NCI-H460 (cell line): Measurements from ENCODE around the gene OPRL1. TPM values are rescaled to one million over a fixed set of nuclear protein-coding genes. Genes with fewer than 3 reads are reported as not detected.

ENCODE experiments used
- DNase-seq: peaks from one replicate; pipeline ENCODE4 v3.0.0-alpha.2; 2016; ENCODE audit warnings: low read depth; ENCODE audit errors: extremely low read depth
- total RNA-seq: library from RNA; depleted of rRNA; stranded (reverse); fragments of >200 nt; shearing (Covaris generic); gene quantifications from 2 replicates; pipeline ENCODE4 v1.2.3, GENCODE V29; 2014

The OPRL1 gene
- total RNA-seq, 1 experiment from 2014 or later, result 0.32 TPM

- DNase-seq, result no peak
These were observed 38.2 kb upstream of the OPRL1 start for GRCh38 chr20:64041781-64042053.

- no peak for DNase-seq
These were observed 37.7 kb upstream of the OPRL1 start for GRCh38 chr20:64042054-64042781.

DNA sequence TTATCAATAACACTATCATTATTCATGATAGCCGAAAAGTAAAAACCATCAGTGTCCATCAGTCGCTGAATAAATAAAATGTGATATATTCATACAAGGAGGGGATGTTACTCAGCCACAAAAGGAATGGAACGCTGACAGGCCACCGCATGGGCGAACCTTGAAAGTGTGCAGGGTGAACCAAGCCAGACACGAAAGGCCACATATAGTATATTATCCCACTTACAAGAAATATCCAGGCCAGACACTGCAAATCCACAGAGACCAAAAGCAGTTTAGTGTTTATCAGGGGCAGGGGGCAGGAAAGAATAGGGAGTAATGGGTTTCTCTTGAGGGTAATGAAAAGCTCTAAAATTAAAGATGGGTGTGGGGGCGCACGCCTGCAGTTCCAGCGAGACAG lies 36.1 kb upstream of the OPRL1 start:
- no peak for DNase-seq

GRCh38 chr20:64044484-64045247 lies 35.2 kb upstream of the OPRL1 start:
- peak; percentile 74 for DNase-seq

- no peak for DNase-seq
These were observed 34.4 kb upstream of the OPRL1 start for GRCh38 chr20:64045346-64046011.

DNA sequence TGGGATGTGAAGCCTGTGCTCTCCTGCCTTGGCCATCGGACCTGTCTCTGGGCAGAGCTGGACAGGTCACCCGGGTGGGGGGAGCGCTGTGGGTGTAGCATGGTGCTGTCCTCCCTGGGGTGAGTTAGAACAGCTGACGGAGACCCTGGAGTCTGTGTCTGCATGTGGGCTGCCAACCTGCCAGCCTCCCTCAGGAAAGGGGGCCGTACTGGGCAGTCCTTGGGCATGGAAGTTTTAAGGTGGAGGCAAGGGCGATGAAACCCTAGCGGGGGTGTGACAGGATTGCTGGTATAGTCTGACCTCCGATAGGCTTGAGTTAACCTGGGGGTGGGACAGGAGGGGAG lies 32.9 kb upstream of the OPRL1 start:
- DNase-seq, result no peak

DNA sequence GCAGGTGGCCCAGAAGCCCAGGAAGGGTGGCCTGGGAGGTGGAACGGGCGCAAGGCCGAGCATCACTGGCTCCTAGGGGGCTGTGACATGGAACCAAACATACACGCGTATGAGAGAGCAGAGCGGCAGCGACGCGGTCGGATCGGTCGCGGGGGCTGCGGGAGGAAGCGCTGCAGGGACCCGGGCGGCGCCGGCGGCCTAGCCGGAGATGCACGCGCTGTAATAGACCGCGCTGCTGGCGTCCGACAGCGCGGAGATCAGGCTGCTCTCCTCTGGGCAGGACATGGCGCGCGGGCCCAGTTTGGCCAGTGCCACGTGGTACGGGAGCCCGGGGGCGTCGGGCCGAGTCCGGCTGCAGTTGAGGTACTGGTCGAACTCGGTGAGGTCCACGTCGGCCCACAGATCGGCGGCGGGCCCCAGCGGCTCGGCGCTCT lies 31.9 kb upstream of the OPRL1 start:
- no peak for DNase-seq

DNA sequence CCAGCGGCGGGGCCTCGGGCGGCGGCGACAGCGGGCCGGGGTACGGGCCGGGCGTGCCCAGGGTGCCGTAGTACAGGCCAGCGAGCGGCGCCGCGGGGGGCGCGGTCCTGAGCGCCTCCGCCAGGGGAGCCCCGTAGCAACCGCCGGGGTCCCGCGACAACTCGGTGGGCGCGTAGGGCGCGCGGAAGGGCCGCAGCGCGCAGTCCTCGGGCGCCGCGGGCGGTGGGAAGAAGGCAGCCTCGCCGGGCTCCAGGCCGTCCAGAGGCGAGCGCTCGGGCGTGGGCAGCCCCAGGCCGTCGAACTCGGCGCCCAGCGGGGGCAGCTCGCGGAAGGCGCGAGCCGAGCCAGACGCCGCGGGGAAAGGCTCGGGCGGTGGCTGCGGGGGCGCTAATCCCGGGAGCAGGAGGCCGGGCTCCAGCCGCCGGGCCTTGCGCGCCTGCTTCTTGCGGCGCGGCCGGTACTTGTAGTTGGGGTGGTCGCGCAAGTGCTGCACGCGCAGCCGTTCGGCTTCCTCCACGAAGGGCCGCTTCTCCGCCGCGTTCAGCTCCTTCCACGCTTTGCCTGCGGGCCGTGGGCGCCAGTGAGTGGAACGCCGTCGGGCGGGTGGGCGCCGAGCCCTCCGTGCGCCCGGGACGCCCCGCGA lies 31.4 kb upstream of the OPRL1 start:
- no peak for DNase-seq

- DNase-seq, result no peak
These were observed 30.6 kb upstream of the OPRL1 start, which contains the start of gene SOX18 for GRCh38 chr20:64049060-64049877. Gene SOX18, minus strand, starts transcription at chr20:64049639. Its CDS starts 123 bp downstream, at chr20:64049516.

GRCh38 chr20:64049878-64050260 lies 30.0 kb upstream of the OPRL1 start:
- DNase-seq, result no peak

GRCh38 chr20:64050261-64051032 lies 29.4 kb upstream of the OPRL1 start:
- DNase-seq, result no peak

DNA sequence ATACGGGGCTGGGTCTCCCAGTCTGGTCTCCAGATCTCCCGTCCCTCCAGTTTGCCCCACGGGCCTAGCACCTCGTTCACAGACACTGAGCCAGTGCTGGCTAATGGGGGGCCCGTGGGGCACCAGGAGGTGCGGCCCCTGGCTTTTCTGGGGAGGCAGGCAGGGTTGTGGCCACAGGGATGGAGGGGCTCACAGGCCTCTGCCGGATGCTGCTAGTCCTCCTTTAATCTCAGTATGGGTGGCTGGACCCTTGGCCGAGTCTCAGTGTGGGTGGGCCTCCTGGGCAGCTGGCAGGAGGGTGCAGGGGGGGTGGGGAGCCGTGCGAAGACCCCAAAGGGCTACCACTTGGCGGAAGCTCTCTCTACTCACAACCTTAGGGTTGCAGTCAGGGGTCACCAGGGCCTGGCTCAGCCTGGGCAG lies 28.8 kb upstream of the OPRL1 start:
- no peak for DNase-seq

DNA sequence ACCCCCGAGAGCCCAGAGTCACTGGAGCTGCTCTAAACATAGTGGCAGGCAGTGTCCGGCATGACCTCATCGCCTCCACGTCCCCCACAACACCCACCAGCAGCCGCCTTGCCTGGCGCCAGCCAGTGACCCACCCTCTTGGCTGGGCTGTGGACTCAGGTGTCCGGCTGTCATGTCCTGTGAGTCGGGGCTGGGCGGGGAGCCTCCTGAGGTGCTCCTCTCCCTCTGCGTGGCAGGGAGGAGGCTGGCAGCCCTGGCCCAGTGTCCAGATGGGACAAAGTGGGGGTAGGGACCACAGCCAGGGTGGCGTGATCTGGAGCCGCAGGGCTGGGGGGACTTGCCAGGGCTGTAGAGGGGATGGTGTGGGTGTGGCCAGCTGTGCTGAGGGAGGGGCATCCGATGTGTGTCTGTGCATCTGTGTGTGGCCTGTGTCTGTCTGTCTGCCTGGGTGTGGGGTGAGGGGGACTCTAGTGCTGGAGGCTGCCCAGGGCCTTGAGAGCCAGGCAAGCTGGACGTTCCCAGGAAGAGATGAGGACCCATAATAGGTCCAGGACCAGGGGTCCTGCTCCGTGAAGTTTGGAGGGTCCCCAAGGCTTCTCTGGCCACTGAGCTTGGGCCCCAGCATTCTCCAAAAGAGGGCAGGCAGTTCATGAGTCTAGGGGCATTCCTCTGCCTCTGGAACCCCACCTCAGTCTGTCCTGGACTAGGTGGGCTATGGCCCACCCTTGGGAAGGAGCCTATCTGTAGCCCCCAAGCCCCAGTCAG lies 28.1 kb upstream of the OPRL1 start:
- no peak for DNase-seq

- DNase-seq, result no peak
These were observed 27.6 kb upstream of the OPRL1 start for GRCh38 chr20:64052326-64052722.

DNA sequence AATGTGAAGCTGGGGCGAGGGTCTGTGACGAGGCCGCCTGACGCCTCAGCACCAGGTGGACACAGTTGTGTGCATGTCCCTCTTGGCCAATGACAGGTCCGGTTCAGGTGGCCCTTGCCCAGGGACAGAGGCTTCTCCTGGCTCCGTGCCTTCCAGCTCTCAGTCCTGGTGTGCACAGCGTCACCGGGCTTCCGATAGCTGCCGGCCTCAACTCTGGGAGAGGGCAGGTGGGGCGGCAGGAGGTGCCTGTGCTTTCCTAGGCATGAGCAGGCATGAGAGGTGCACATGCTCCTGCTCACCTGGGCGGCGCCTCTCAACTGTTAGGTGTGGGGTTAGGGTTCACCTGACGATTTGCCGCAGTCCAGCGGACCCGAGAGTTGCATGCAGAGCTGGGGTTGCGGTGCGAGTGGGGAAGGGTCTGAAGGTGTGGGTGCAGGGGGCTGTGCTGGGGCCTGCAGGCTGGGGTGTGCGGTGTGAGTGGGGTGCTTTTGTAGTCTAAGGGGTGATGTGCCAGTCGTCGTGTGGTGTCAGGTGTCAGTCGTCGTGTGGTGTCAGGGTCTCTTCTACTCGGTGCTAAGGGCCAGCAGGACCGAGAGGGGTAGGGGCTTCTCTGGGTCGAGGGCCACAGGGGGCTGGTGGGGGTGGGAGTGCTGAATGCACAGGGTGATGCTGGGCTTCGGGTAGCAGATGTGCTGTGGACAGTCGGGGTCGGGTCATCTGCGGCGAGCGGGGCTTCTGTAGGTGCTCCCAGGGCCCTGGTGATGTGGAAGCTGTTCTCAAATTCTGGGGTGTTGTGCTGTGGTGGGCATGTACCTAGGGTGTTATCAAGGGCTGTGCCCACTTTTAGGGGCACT lies 26.7 kb upstream of the OPRL1 start:
- no peak for DNase-seq

GRCh38 chr20:64053841-64054661 lies 25.8 kb upstream of the OPRL1 start:
- DNase-seq, result no peak

DNA sequence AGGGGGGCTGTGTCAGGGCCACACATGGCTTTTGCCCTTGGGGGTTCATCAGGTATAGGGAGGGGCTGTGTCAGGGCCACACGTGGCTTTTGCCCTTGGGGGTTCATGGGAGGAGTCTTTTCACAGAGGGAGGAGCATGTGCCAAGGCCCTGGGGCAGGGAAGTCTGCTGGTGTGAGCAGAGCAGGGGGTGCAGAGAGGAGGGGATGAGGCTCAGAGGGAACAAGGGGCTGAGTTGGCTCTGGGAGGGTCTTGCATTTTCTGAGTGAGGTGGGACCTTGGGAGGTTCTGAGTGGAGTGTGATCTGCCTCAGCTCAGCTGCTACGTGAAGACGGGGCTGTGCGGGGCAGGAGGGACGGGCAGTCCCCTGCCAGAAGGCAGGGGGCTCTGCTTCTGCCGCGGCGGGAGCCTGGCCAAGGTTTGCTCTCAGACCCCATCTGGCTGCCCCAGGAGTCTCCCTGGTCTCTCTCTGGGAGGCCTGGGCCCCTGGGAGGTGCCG lies 24.4 kb upstream of the OPRL1 start:
- no peak for DNase-seq
